Measurements from ENCODE around the gene RCC2.

GRCh38 chr1:17432412-17432811 is 7.1 kb downstream of the RCC2 start:
- TF ChIP-seq CTCF (conservative IDR thresholded peaks at IDR 0.05) (no peak), ZFX (IDR thresholded peaks at IDR 0.05) (no peak)

All from C4-2B (cell line).